Body of pancreas (tissue), 4 donors: Measurements from ENCODE around the gene ZSCAN5A.
"Not testable (repeated sequence)": the region's sequence is repeated elsewhere in the genome, so short reads cannot be mapped to it uniquely, and the experiment has no call there.

ENCODE experiments used
- POLR2A ChIP-seq, 3 donors: fragments of 450-650 bp; IDR thresholded peaks; one replicate each; pipeline ENCODE4 v1.6.1; 2016; ENCODE audit warnings: antibody characterized with exemption in 3 of 3, mild to moderate bottlenecking in 2 of 3
- TF ChIP-seq, protein P1 (sequence below), 7 experiments: fragments of 450-650 bp in 4 of 7; fragments of 200-600 bp in 3 of 7; sonication (generic) in 3 of 7; IDR thresholded peaks; one replicate each; pipeline ENCODE4 v1.5.1; 2016 to 2019; ENCODE audit warnings: antibody characterized with exemption in 7 of 7

DNA sequence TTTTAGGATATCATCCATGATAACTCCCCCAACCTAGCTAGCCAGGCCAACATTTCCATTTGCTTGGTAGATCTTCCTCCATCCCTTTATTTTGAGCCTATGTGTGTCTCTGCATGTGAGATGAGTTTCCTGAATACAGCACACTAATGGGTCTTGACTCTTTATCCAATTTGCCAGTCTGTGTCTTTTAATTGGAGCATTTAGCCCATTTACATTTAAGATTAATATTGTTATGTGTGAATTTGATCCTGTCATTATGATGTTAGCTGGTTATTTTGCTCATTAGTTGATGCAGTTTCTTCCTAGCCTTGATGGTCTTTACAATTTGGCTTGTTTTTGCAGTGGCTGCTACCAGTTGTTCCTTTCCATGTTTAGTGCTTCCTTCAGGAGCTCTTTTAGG lies 20.7 kb upstream of the ZSCAN5A start:
- TF ChIP-seq, protein P1, sequence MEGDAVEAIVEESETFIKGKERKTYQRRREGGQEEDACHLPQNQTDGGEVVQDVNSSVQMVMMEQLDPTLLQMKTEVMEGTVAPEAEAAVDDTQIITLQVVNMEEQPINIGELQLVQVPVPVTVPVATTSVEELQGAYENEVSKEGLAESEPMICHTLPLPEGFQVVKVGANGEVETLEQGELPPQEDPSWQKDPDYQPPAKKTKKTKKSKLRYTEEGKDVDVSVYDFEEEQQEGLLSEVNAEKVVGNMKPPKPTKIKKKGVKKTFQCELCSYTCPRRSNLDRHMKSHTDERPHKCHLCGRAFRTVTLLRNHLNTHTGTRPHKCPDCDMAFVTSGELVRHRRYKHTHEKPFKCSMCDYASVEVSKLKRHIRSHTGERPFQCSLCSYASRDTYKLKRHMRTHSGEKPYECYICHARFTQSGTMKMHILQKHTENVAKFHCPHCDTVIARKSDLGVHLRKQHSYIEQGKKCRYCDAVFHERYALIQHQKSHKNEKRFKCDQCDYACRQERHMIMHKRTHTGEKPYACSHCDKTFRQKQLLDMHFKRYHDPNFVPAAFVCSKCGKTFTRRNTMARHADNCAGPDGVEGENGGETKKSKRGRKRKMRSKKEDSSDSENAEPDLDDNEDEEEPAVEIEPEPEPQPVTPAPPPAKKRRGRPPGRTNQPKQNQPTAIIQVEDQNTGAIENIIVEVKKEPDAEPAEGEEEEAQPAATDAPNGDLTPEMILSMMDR (IDR thresholded peaks at IDR 0.05) = not testable (repeated sequence)
- not testable (repeated sequence) for TF ChIP-seq POLR2A (IDR thresholded peaks at IDR 0.05)
